NCI-H187 (cell line): ENCODE results near the gene PTPRO.
"Not testable (repeated sequence)": the region's sequence is repeated elsewhere in the genome, so short reads cannot be mapped to it uniquely, and the experiment has no call there.

Experiments
- DNase-seq, 2 experiments: peaks; one replicate each; lab custom pipeline; 2025; lab: John Stamatoyannopoulos, UW

PTPRO gene

DNA sequence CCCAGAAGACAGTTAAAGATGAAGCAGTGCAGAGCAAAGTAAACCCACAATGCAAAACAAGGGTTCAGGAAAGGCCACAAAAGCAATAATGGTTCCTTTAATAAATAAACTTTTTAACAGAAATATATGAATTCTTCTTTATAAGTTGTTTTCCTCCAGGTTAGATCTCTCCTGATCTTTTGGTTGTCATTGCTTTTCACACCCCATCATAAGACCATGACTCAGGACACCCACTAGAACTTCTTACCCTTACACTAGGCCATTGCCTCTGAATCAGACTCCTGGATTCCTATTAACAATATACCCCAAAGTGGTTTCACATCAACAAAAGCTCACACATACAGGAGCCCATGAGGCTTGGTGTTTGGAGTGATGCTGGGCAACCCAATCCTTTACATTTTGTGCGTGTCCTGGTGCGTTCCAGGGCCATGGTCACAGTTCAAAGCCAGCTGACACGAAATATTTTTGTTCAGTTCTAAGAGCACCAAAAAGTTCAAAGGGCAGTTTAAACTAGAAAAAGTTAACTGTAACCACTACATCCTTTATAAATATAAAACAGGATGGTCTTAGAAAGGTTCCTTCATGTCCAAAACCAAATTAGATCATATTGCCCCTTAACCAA lies 279.9 kb downstream of the PTPRO start:
- no peak for DNase-seq

GRCh38 chr12:15603474-15604085 lies 281.3 kb downstream of the PTPRO start:
- peak in 1 of 2 experiments; percentile 23 for DNase-seq

DNA sequence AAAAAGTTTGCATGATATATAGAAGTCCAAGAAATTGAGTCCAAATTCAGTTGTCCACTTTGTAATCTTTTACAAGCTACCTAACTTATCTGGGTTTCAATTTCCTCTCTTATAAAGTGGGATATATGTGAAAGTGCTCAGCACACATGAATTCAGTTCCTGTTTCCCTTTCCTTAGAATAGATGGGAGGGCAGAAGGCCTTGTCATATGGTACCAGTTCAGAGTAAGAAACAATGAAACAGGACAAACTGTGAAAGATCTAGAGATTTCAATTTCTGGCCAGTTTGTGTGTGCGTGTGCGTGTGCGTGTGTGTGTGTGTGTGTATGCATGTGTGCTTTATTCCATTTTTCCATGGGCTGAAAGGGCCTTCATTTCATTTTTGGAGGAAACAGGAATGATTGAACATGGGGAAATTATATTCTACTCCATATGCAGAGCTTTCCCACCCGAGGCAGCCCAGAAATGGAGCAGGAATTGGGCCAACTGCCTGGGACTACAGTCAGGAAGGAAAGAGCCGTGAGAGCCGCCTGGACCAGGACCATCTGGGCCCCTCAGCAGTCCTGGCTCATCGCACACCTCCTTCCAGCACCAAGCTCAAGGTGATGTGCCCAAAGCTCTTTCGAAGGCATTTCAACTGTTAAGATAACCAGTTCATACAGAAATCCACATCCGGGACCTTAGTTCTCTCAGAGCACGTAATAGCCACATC lies 283.7 kb downstream of the PTPRO start:
- DNase-seq: no peak

DNA sequence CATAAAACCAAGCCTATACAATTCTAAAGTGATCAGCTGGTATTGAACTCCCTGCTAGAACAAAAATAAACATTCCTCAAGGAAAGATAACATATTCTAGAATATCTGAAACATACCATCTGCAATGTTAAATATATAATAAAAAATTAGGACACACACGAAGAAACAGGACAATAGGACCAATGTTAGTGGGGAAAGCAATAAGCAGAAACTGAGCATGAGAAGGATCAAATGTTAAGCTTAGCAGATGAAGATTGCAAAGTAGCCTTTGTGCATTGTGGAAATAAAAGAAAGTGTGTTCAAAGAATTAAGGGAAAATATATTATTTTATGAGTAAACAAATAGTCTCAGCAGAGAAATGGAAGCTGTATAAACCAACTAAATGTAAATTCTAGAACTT lies 286.1 kb downstream of the PTPRO start:
- no peak for DNase-seq

GRCh38 chr12:15608941-15609340 lies 286.6 kb downstream of the PTPRO start:
- DNase-seq: no peak

DNA sequence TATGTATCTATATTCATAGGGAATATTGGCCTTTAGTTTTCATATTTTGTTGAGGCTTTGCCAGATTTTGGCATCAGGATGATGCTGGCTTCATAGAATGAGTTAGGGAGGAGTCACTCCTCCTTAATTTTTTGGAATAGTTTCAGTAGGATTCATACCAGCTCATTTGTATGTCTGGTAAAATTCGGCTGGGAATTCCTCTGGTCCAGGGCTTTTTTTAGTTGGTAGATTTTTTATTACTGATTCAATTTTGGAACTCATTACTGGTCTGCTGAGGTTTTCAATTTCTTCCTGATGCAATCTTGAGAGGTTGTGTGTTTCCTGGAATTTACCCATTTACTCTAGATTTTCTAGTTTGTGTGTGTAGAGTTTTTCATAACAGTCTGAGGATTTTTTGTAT lies 291.7 kb downstream of the PTPRO start:
- no peak for DNase-seq

DNA sequence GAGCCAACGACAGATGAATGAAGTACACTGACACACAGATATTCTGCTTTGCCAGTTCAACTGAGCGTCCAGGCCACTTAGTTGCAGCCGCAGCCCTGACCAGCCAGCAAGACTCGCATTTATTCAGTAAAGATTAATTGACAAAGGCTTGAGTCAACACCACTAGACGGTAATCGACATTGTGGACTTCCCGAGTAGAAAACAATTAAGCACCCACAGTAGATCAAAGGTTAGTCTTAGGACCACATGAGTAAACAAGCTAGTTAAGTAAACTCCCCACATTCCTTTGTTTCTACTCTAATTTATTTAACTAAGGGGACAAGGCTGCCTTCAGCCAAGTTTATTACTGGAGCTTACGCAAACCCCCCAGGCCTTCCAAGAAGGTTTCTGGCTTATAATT lies 294.2 kb downstream of the PTPRO start:
- DNase-seq: not testable (repeated sequence)

DNA sequence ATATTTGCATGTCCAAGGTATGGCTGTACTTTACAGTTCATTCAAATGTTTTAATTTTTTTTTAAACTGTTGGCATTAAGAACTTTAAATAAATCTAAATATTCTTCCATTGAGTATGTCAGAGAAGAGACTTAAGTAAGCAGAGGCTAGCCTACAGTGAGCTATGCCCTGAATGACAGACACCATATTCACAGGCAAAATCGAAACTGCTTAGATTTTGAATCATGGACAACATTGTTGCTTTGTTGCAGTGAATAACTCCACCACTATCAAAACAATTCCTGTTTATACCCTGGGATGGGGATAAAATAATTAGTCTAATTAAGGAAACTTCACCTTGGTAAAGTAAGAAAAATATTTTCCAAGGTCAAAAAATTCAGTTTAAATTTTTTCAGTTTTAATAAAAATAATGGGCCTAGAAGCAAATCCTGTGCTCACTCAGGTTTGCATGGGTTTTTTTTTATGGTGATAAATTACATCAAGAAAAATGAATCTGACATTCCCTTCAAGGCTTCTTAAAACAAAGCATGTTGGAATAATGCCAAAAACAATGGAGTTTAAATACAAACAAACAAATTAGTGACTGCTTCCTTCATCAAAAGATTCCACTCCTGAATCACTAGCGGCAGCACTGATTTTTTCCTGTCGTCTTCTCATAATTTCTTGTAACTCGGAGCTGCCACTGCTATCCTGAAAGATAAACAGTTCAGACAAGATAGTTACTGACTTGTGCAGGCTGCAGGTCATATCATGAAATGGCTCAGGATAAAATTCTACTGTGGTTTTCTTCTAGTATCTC lies 298.6 kb downstream of the PTPRO start:
- DNase-seq: no peak

DNA sequence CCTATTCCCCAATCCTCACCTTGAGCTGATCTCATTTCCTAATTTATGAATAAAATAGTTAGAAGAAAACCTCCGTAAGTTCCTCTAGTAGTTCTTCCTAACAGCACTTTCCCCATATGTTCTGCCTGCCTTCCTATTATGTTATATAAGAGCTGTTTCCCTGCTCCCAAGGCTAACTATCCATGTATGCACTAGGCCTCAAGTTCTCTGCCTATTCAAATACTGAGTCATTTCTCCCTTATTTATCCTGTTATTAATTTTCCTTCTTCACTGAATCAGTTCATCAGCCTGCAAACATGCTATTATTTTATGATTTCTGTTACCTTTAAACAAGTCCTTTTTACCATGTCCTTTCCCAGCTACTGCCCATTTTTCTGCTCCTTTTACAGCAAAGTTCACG lies 302.8 kb downstream of the PTPRO start:
- no peak for DNase-seq

- DNase-seq: no peak
Observed at GRCh38 chr12:15627995-15628945, 306.0 kb downstream of the PTPRO start.

- DNase-seq: no peak
Observed at GRCh38 chr12:15629108-15629507, 306.8 kb downstream of the PTPRO start.

DNA sequence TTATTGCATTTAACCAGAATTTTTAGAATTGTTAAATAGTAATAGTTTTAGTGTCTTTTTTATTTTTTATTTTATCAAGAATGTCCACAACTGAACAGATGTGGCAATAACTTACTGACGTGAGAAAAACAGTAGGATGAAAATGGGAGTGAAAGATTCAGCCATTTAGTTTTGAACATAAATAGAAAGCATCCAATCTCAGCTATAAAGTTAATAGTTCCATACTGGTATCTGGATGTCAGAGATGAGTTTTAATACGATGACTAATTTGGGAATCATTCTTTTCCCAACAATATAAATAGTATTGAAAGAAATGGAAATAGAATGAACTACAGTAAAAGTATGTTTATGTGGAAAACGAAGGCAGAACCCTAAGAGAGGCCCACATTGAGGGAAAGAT lies 307.5 kb downstream of the PTPRO start:
- no peak for DNase-seq

DNA sequence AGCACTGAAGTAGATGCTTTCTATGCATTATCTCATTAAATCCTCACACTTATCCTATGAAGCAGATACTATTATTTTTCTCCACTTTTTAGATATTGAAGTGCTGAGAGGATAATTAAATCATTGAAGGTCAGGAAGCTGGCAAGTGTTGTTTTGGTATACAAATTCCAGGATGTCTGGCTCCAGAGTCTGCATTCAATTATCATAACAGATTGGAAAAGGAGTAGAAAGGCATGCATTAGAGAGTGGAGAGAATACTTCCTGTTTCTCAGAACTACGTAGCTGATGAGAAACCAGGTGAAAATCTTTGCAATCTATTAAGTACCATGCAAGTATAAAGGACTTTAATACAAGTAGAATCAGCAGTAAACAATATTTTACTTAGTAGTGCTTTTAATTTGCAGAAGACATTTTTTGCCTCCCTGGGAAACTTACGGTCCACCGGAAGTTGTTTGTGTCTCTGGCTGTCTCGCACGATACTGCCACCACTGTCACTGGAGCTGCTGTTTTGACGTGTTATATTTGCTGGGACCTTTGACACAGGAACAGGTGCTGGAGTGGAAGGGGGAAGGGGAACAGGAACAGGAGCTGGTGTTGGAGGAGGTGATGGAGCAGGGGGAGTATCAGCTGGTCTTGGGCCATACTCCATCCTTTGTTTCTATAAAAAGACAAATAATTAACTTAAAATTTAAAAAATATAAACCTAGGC lies 308.9 kb downstream of the PTPRO start:
- DNase-seq: no peak

GRCh38 chr12:15632708-15633107 lies 310.4 kb downstream of the PTPRO start:
- no peak for DNase-seq

GRCh38 chr12:15633201-15633600 lies 310.9 kb downstream of the PTPRO start:
- no peak for DNase-seq

DNA sequence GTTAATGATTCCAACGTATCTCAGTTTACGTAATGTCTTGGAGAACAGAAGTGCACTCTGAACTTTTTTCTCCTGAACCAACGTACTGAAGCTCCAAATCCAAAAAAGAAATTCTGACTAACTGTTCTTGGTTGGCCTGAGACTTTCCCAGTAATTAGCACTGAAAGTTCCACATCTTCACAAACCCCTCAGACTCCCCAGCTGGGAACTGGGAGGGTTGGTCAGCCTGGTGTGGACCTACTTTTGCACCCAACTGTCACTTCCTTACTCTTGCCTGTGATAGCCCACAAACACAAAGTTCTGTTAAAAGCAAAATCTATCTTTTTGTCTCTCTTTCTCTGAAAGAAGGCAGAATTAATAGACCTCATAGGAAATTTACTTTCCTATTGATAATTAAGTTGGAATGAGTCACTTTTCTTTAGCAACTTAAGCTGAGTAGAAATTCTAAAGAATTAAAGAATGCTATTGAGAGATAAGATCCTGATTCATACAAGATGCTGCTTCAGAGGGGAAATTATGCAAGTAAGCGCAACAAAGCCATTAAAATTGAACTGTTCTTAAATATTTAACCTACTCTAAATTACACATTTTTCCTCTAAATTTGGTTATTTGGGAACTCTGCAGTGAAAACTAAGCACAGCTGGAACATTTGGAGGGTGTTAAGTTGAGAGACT lies 311.8 kb downstream of the PTPRO start:
- no peak for DNase-seq

- DNase-seq: no peak
Observed at GRCh38 chr12:15636060-15636890, 314.0 kb downstream of the PTPRO start.

DNA sequence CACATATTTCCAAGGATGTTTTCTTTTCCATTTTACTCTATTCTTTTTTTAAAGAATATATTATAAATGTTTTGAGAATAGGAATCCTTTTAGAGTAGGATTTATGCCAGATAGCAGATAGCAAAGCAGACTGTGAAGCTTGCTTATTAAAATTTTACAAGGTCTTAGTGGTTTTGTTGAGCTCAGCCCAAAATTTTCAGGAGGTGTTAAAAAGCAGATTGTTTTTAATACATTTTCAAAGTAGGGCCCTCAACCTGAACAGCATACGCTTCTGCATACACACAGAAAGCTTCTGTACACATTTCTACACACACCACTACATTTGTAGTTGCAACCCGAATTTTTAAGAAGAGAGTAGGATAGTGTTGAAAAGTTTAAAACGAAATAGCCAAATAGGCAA lies 315.9 kb downstream of the PTPRO start:
- no peak for DNase-seq

DNA sequence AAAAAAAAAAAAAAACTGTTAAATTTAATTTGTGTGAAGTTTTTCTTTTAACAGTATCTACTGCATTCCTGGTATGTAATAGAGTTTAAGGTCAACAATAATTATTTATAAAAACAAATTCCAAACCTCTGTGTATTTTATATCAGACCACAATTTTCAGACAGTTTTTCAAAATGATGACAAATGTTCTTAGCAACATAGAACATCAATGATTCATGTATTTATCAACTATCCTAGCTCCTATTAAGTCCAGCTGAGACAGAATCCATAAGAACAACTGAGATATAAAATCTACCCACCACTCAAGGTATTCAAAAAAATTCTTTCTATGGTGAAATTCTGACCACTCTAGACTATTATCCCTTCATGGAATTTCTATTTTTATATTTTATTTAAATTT lies 322.4 kb downstream of the PTPRO start:
- no peak for DNase-seq
